ENCODE data around the gene LYRM2. TPM values are rescaled to one million over a fixed set of nuclear protein-coding genes. Genes with fewer than 3 reads are reported as not detected.

Gene LYRM2
- total RNA-seq, 2 experiments from 2014 or later, result 12.3 to 16.3 TPM

DNA sequence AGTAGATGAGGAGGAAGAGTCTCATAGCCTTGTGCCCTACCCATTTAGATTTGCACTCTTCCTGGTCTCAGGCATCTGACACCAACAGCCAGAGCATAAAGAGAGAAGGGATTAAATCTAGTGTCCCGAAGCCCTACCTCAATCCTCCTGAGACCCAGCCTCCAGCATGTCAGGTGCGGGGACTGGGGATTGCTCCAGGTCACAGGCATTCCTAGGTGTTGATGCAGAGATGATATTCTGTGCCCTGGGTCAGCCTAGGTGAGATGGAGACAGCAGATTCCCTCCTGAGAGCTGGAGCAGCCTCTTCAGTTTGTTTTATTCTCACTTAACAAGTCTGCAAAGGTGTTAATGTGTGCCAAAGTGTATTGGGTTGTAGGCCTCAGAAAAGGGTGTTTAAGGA is 115.8 kb downstream of the LYRM2 start:
- ChIA-PET POLR2A (no interaction called here), CTCF (no interaction called here)
- H3K4me3 ChIP-seq (ENCODE audit: low read length), result no peak overlapping the region
- peaks cover 3% of the 10 kb centered on the region for H3K4me1 ChIP-seq (ENCODE audit: insufficient read depth, low read length)
- H3K36me3 Mint-ChIP-seq (ENCODE audit: low read depth), result no peaks in the 10 kb centered on the region
- intact Hi-C loops (cut with DNase I, micrococcal nuclease), result no loop called here
- no peak for DNase-seq
- no peak overlapping the region for H3K27ac ChIP-seq (ENCODE audit: low read depth in 1 of 2, low read length in 2 of 2)
- no peak for TF ChIP-seq CTCF (IDR thresholded peaks at IDR 0.05)
- H3K9me3 ChIP-seq (ENCODE audit: control insufficient read depth in 1 of 2, insufficient read depth in 1 of 2, low read length in 2 of 2), result no peaks in the 10 kb centered on the region
- H3K27me3 Mint-ChIP-seq, result no peaks in the 10 kb centered on the region
- no peak overlapping the region for H3K4me3 Mint-ChIP-seq
- H3K4me1 Mint-ChIP-seq (ENCODE audit: low read depth), result no peaks in the 10 kb centered on the region
- H3K27me3 ChIP-seq (ENCODE audit: control insufficient read depth in 1 of 2, insufficient read depth in 2 of 2, low read length in 2 of 2), result no peaks in the 10 kb centered on the region
- ATAC-seq (ENCODE audit: poor library complexity), result no peak
- no peaks in the 10 kb centered on the region for H3K36me3 ChIP-seq (ENCODE audit: insufficient read depth, low read length)
- no peaks in the 10 kb centered on the region for H3K9me3 Mint-ChIP-seq
- no peak overlapping the region for H3K27ac Mint-ChIP-seq

- Histone ChIP-seq H3K4me1 (ENCODE audit: insufficient read depth, low read length) (no peaks in the 10 kb centered on the region), H3K9me3 (ENCODE audit: control insufficient read depth in 1 of 2, insufficient read depth in 1 of 2, low read length in 2 of 2) (no peaks in the 10 kb centered on the region), H3K4me3 (ENCODE audit: low read length) (no peak overlapping the region), H3K36me3 (ENCODE audit: insufficient read depth, low read length) (no peaks in the 10 kb centered on the region), H3K27me3 (ENCODE audit: control insufficient read depth in 1 of 2, insufficient read depth in 2 of 2, low read length in 2 of 2) (no peaks in the 10 kb centered on the region), H3K27ac (ENCODE audit: low read depth in 1 of 2, low read length in 2 of 2) (no peak overlapping the region)
- ATAC-seq (ENCODE audit: poor library complexity), result no peak
- Mint-ChIP-seq H3K36me3 (ENCODE audit: low read depth) (no peaks in the 10 kb centered on the region), H3K4me3 (no peak overlapping the region), H3K27me3 (no peaks in the 10 kb centered on the region), H3K27ac (no peak overlapping the region), H3K9me3 (no peaks in the 10 kb centered on the region), H3K4me1 (ENCODE audit: low read depth) (no peaks in the 10 kb centered on the region)
- no peak for DNase-seq
- POLR2A ChIA-PET, result no interaction called here
- CTCF ChIA-PET, result no interaction called here
- TF ChIP-seq CTCF (IDR thresholded peaks at IDR 0.05), result no peak
- intact Hi-C loops (cut with DNase I, micrococcal nuclease), result no loop called here
These were observed 117.8 kb downstream of the LYRM2 start for GRCh38 chr6:89520736-89521135.

GRCh38 chr6:89518352-89519055 is 120.0 kb downstream of the LYRM2 start:
- no peak overlapping the region for H3K4me3 ChIP-seq (ENCODE audit: low read length)
- POLR2A ChIA-PET, result no interaction called here
- no peak for DNase-seq
- no peaks in the 10 kb centered on the region for H3K36me3 Mint-ChIP-seq (ENCODE audit: low read depth)
- no peaks in the 10 kb centered on the region for H3K4me1 Mint-ChIP-seq (ENCODE audit: low read depth)
- no peak for TF ChIP-seq CTCF (IDR thresholded peaks at IDR 0.05)
- no peaks in the 10 kb centered on the region for H3K27me3 Mint-ChIP-seq
- intact Hi-C loops (cut with DNase I, micrococcal nuclease), result no loop called here
- no peak overlapping the region for H3K4me3 Mint-ChIP-seq
- no peak overlapping the region for H3K27ac ChIP-seq (ENCODE audit: low read depth in 1 of 2, low read length in 2 of 2)
- no peak for ATAC-seq (ENCODE audit: poor library complexity)
- no peaks in the 10 kb centered on the region for H3K9me3 ChIP-seq (ENCODE audit: control insufficient read depth in 1 of 2, insufficient read depth in 1 of 2, low read length in 2 of 2)
- H3K9me3 Mint-ChIP-seq, result no peaks in the 10 kb centered on the region
- H3K27ac Mint-ChIP-seq, result no peak overlapping the region
- H3K36me3 ChIP-seq (ENCODE audit: insufficient read depth, low read length), result no peaks in the 10 kb centered on the region
- CTCF ChIA-PET, result no interaction called here
- no peaks in the 10 kb centered on the region for H3K4me1 ChIP-seq (ENCODE audit: insufficient read depth, low read length)
- H3K27me3 ChIP-seq (ENCODE audit: control insufficient read depth in 1 of 2, insufficient read depth in 2 of 2, low read length in 2 of 2), result no peaks in the 10 kb centered on the region

Other genes starting within 250 kb of the LYRM2 start
- 10 to 100 TPM in 1 of 2 experiments, 1 to 10 TPM in 1; 9.0 to 10.2 TPM for gene RRAGD, start 226.5 kb downstream of the LYRM2 start, total RNA-seq
- 1 to 10 TPM; 3.8 to 4.8 TPM for gene ANKRD6, start 205.6 kb downstream of the LYRM2 start, total RNA-seq
- gene MDN1, start 181.0 kb upstream of the LYRM2 start, total RNA-seq, result 10 to 100 TPM; 40.3 to 40.4 TPM
- gene CASP8AP2, start 191.1 kb upstream of the LYRM2 start, total RNA-seq, result 10 to 100 TPM; 17.3 to 20.0 TPM